Testis (tissue), 3 donors: ENCODE results near the gene SHISAL1. TPM values are rescaled to one million over a fixed set of nuclear protein-coding genes. Genes with fewer than 3 reads are reported as not detected.
A peak's percentile ranks its signal among the peaks of the same experiment; 100 is the strongest.

Experiments
- DNase-seq: peaks from one replicate; pipeline ENCODE4 v3.0.0-alpha.2; 2019
- H3K27ac ChIP-seq, 2 donors: fragments of 200-600 bp; sonication (generic); one replicate each; pipeline ENCODE4 v1.5.1; 2019
- H3K27me3 ChIP-seq: fragments of 200-600 bp; sonication (generic); one replicate; pipeline ENCODE4 v1.5.1; 2019
- H3K36me3 ChIP-seq: fragments of 200-600 bp; sonication (generic); one replicate; pipeline ENCODE4 v1.5.1; 2017; ENCODE audit warnings: low read depth; ENCODE audit errors: missing control alignments
- H3K4me1 ChIP-seq: fragments of 200-600 bp; sonication (generic); one replicate; pipeline ENCODE4 v1.5.1; 2019
- H3K4me3 ChIP-seq, 2 donors: fragments of 200-600 bp; sonication (generic); one replicate each; pipeline ENCODE4 v1.5.1; 2017 to 2019
- H3K9me3 ChIP-seq: fragments of 200-600 bp; sonication (generic); one replicate; pipeline ENCODE4 v1.5.1; 2017
- CTCF ChIP-seq, 3 experiments: fragments of 450-650 bp in 2 of 3; fragments of 200-600 bp in 1 of 3; sonication (generic) in 1 of 3; IDR thresholded peaks; one replicate each; pipeline ENCODE4 v1.5.1; 2016 to 2019; ENCODE audit warnings: antibody characterized with exemption in 3 of 3, mild to moderate bottlenecking in 2 of 3, moderate library complexity in 1 of 3
- POLR2A ChIP-seq: fragments of 450-650 bp; IDR thresholded peaks from one replicate; pipeline ENCODE4 v1.6.1; 2017; ENCODE audit warnings: antibody characterized with exemption, mild to moderate bottlenecking, moderate library complexity
- WGBS, 2 donors: methylation state at CpG; one replicate each; pipeline ENCODE4 v1.1.5; 2018; 5-methylcytosine and 5-hydroxymethylcytosine counted together
- intact Hi-C: fragments of 100-400 bp; cut with DNase I; formaldehyde crosslinking; loops from one replicate; pipeline ENCODE4 v1.15.1; 2023; ENCODE audit warnings: low total_unique reads
- polyA plus RNA-seq: library from polyadenylated mRNA; stranded (reverse); fragments of 350-450 nt; fragmentation: Illumina TruSeq; extraction: RNeasy Lipid Tissue Mini Kit (QIAGEN cat#74804); gene quantifications from one replicate; pipeline ENCODE4 v1.2.3, GENCODE V29; 2014; ENCODE audit warnings: low read depth, low replicate concordance; ENCODE audit not compliant: insufficient read depth
- total RNA-seq, 2 donors: library from RNA; depleted of rRNA; stranded (reverse); fragments of >200 nt; gene quantifications; one replicate each; pipeline ENCODE4 v1.2.3, GENCODE V29; 2016

Gene SHISAL1
- total and polyA plus RNA-seq, 3 donors from 2014 or later = 3.0 to 3.9 (median 3.1) TPM

DNA sequence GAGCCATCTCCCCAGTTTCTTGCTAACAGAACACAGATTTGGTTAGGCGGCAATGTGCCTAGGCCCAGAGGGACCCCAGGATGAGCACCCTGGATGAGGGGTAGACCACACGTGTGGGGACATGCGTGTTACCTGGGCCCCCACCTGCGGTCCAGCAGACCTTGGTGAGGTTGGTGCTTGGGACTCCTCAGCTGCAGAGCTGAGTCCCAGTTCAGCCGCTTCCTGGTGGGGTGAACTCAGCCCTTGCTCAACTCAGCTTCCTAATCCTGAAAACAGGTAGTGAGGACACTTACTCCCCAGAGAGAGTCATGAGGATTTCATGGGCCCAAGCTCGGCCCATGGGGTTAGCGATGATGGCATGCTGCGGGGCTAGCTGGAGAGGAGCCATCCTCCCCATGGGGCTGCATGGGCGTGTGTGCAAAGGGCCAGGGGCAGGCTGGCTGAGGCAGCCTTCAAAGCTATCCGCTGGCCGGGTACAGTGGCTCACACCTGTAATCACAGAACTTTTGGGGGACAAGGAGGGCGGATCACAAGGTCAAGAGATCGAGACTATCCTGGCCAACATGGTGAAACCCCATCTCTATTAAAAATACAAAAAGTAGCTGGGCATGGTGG, 46.9 kb upstream of the SHISAL1 start:
- Histone ChIP-seq H3K9me3 (no peaks in the 10 kb centered on the region), H3K36me3 (no peaks in the 10 kb centered on the region), H3K4me3 (no peak overlapping the region), H3K4me1 (peaks cover 6% of the 10 kb centered on the region), H3K27ac (no peak overlapping the region), H3K27me3 (no peaks in the 10 kb centered on the region)
- no peak for DNase-seq
- 94% methylated on average over 9 to 13 of the region's 13 CpGs for WGBS, 2 donors
- TF ChIP-seq CTCF (IDR thresholded peaks at IDR 0.05) = no peak
- TF ChIP-seq POLR2A = no peak
- intact Hi-C loops = no loop called here

DNA sequence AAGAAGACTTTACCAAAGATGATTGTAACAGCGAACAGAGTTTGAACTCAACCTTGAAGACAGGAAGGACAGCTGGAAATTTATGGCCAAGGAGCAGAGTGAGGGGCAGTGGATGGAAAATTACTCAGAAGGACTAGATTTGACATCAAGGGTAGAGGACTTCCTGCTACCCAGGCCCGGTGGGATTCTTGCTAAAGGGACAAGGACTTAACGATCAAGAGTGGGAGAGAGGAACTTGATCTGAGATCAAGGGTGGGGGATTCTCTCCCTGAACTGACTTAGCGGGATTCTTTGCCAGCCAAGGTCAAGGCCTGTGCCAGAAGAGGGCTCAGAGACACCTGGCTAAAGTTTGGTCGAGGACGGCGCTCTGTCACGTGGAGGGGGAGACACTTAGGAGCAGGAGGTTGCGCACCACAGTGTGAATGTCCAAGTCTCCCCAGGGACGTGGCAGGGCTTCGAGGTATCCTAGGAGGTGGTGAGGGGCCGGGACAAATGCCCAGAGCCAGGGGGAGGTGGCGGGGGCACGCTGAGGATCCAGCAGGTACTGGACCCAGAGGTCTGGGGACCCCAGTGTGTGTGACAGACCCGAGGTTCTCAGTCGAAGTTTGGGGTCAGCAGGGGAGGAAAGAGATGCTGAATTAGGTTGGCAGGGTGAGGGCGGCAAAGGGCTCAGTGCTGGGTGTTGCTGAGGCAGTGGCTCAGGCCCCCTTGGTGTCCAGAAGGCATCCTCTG, 46.1 kb upstream of the SHISAL1 start:
- intact Hi-C loops = no loop called here
- TF ChIP-seq CTCF (IDR thresholded peaks at IDR 0.05) (no peak), POLR2A (no peak)
- 83 to 85% methylated on average over 14 to 17 of the region's 17 CpGs for WGBS, 2 donors

GRCh38 chr22:44357966-44358465, 45.3 kb upstream of the SHISAL1 start:
- intact Hi-C loops = no loop called here
- no peak overlapping the region for H3K27ac ChIP-seq
- WGBS, 2 donors = 53 to 63% methylated on average over 19 of the region's 19 CpGs
- TF ChIP-seq CTCF (IDR thresholded peaks at IDR 0.05) (no peak), POLR2A (no peak)
- peak; percentile 26 for DNase-seq
- H3K4me1 ChIP-seq = peaks cover 6% of the 10 kb centered on the region
- H3K4me3 ChIP-seq = no peak overlapping the region
- H3K36me3 ChIP-seq = no peaks in the 10 kb centered on the region
- H3K27me3 ChIP-seq = no peaks in the 10 kb centered on the region
- H3K9me3 ChIP-seq = no peaks in the 10 kb centered on the region

More for the DNA sequence above, 46.1 kb upstream of the SHISAL1 start:
- H3K36me3 ChIP-seq = no peaks in the 10 kb centered on the region
- DNase-seq = no peak
- no peak overlapping the region for H3K27ac ChIP-seq
- no peak overlapping the region for H3K4me3 ChIP-seq
- H3K27me3 ChIP-seq = no peaks in the 10 kb centered on the region
- H3K9me3 ChIP-seq = no peaks in the 10 kb centered on the region
- peaks cover 6% of the 10 kb centered on the region for H3K4me1 ChIP-seq

DNA sequence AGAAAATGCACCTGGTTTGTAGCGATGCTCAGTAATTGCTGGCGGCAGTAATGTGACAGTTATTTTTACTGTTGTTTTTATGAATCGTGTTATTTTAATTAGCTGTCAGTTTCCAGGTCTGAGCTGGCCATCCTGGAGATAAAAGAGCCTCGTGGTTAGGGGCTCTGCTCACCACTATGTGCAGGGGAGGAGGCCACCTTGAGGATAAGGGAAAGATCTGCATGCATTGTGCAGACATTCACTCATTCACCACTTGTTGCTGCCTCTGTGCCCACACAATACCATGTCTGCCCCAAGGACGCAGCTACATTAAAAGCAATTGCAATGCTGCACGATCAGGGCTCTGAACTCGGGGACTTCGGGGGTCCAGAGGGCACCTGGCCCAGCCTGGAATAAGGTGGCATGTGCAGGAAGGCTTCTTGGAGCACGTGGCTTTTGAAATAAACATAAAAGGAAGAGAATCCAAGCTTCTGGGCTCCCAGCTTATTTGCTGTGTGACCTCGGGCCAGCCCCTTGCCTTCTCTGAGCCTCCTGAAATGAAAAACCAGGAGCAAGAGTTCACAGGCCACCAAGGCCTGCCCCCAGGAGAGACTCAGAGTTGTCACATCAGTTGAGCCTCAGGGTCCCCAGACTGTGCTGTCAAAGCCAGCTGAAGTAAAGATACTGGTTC, 44.7 kb upstream of the SHISAL1 start:
- no peak overlapping the region for H3K27ac ChIP-seq
- WGBS, 2 donors = 45 to 70% methylated on average over 10 of the region's 10 CpGs
- H3K9me3 ChIP-seq = no peaks in the 10 kb centered on the region
- H3K4me1 ChIP-seq = peaks cover 6% of the 10 kb centered on the region
- no peak for DNase-seq
- H3K36me3 ChIP-seq = no peaks in the 10 kb centered on the region
- intact Hi-C loops = no loop called here
- TF ChIP-seq CTCF (IDR thresholded peaks at IDR 0.05) (no peak), POLR2A (no peak)
- no peak overlapping the region for H3K4me3 ChIP-seq
- H3K27me3 ChIP-seq = no peaks in the 10 kb centered on the region
